ENCODE data around the gene CPEB3.
"Not testable (repeated sequence)": the region's sequence is repeated elsewhere in the genome, so short reads cannot be mapped to it uniquely, and the experiment has no call there.

Gene CPEB3

GRCh38 chr10:92142512-92142911 lies 148.4 kb downstream of the CPEB3 start:
- ATAC-seq (no peak), DNase-seq (no peak)

- ATAC-seq, DNase-seq: not testable (repeated sequence)
Observed at GRCh38 chr10:92141147-92141546, 149.7 kb downstream of the CPEB3 start.

- not testable (repeated sequence) for DNase-seq, ATAC-seq
Observed at GRCh38 chr10:92134049-92134448, 156.8 kb downstream of the CPEB3 start.

GRCh38 chr10:92131275-92131820 lies 159.5 kb downstream of the CPEB3 start:
- no peak for DNase-seq
- no peak for ATAC-seq

GRCh38 chr10:92130622-92131274 lies 160.1 kb downstream of the CPEB3 start:
- ATAC-seq (no peak), DNase-seq (no peak)

- ATAC-seq (no peak), DNase-seq (no peak)
Observed at GRCh38 chr10:92126100-92126650, 164.7 kb downstream of the CPEB3 start.

- ATAC-seq (no peak), DNase-seq (no peak)
Observed at GRCh38 chr10:92125144-92125543, 165.7 kb downstream of the CPEB3 start.

- ATAC-seq, result no peak
- no peak for DNase-seq
Observed at GRCh38 chr10:92124616-92125143, 166.2 kb downstream of the CPEB3 start.

- no peak for ATAC-seq
- DNase-seq, result no peak
Observed at GRCh38 chr10:92124020-92124419, 166.9 kb downstream of the CPEB3 start.

- DNase-seq (no peak), ATAC-seq (no peak)
Observed at GRCh38 chr10:92122941-92123450, 167.9 kb downstream of the CPEB3 start.

- ATAC-seq (no peak), DNase-seq (no peak)
Observed at GRCh38 chr10:92121686-92122492, 169.0 kb downstream of the CPEB3 start.

GRCh38 chr10:92119340-92119739 lies 171.5 kb downstream of the CPEB3 start:
- DNase-seq, result no peak
- no peak for ATAC-seq

GRCh38 chr10:92114917-92115316 lies 176.0 kb downstream of the CPEB3 start:
- not testable (repeated sequence) for DNase-seq, ATAC-seq

GRCh38 chr10:92113911-92114600 lies 176.8 kb downstream of the CPEB3 start:
- ATAC-seq (no peak), DNase-seq (no peak)

- DNase-seq, result no peak
Observed at GRCh38 chr10:92112462-92112861, 178.4 kb downstream of the CPEB3 start.

GRCh38 chr10:92111336-92111939 lies 179.4 kb downstream of the CPEB3 start:
- ATAC-seq, result no peak

More at GRCh38 chr10:92112462-92112861, 178.4 kb downstream of the CPEB3 start:
- ATAC-seq, result no peak

GRCh38 chr10:92110039-92110794 lies 180.7 kb downstream of the CPEB3 start:
- ATAC-seq (no peak), DNase-seq (no peak)

More at GRCh38 chr10:92111336-92111939, 179.4 kb downstream of the CPEB3 start:
- DNase-seq, result no peak

- no peak for ATAC-seq
- no peak for DNase-seq
Observed at GRCh38 chr10:92108747-92109146, 182.1 kb downstream of the CPEB3 start.

- no peak for DNase-seq
- no peak for ATAC-seq
Observed at GRCh38 chr10:92108120-92108519, 182.8 kb downstream of the CPEB3 start.

GRCh38 chr10:92103376-92104090 lies 187.3 kb downstream of the CPEB3 start:
- no peak for DNase-seq
- no peak for ATAC-seq

Data from stimulated activated naive CD8-positive, alpha-beta T cell treated with anti-CD3 and anti-CD28 coated beads, Interleukin-15, Interleukin-2, amounts not matched to agents 100 U/mL and 50 U/mL, for 24 hours (primary cell).